GM12872 (cell line): ENCODE results near the gene AGO4.

Experiments used
- CTCF ChIP-seq: IDR thresholded peaks from 3 replicates; pipeline ENCODE4 v1.5.1; 2011; ENCODE audit warnings: low read depth, mild to moderate bottlenecking, low read length, moderate library complexity; ENCODE audit not compliant: insufficient read depth

The AGO4 gene

DNA sequence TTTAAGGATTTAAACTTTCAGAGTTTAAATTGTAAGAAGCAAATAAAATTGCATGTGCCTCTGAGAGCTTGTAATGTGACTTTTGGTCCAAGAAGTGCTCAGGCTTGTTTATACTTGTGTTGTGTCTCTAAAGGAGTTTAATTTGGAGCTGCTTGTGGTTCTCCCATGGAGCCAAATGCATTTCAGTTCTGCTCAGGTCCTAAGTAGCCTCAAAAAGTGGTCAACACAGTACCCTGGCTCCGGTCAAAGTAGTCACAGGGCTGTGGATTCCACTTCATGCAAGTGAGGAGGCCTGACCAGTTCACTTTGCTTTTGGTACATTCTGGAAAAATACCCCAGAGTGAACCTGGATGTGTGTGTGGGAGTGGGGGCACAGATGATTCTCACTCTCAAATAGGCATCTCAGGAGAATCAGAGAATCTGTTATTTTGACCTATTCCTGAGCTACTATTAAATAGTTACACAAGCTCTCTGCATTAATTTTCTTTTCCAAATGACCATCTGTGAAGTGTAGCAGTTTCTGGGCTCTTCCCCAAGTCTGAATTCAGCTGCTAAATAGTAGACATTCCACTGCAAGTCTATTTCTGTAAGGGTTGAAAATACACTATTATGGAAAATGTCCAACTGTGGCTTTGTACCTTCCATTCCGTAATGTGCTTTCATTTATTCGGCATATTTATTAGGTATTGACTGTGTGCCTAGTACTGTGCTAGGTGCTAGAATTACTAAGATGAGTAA lies 43.5 kb downstream of the AGO4 start:
- TF ChIP-seq CTCF, result no peak

DNA sequence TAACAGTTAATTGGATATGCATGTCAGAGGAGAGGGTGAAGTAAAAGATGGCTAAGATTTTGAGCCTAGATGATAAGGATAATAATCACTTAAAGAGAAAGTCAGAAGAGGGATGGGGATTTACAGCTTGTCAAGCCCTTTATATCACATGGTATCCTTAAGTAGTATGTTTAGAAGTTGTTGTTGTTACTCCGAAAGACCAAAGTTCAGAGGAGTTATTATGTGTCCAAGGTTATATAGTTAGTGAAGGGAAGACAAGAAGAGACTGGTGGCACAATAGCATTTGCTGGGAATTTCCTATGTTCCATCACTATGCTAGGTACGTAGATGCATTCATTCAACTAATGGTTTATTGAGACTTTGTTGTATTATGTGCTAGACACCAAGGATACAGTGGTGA lies 44.4 kb downstream of the AGO4 start:
- no peak for TF ChIP-seq CTCF

- TF ChIP-seq CTCF, result no peak
Measured at GRCh38 chr1:35854989-35855700, 47.3 kb downstream of the AGO4 start.

DNA sequence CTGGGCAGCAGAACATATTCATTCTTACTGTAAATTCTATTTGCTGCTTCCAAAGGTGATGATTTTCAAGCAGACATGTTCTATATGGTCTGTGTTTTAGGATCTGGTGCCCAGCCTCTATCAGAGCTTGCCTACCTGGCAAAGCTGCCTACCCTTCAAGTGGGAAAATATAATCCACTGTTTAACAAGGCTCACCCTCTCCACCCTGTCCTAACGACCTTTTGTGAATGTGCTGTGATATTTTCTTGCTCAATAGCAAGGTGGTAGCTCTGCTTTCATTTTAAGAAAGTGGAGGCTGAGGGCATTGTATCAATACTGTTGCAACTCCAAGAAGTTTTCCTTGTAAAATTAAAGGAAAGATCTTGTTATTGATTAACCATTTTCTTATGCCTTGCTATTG lies 49.1 kb downstream of the AGO4 start:
- TF ChIP-seq CTCF, result no peak

GRCh38 chr1:35857830-35858229 lies 50.0 kb downstream of the AGO4 start:
- 0 out of 3 replicates have a peak, but pooled peaks have one; percentile 8 for TF ChIP-seq CTCF

- no peak for TF ChIP-seq CTCF
Measured at GRCh38 chr1:35860696-35861095, 52.9 kb downstream of the AGO4 start.

GRCh38 chr1:35863136-35863535 lies 55.3 kb downstream of the AGO4 start:
- no peak for TF ChIP-seq CTCF
